Fibroblast of skin of right biceps (primary cell): ENCODE results near the gene BRF1.

ENCODE experiments used
- DNase-seq: peaks from one replicate; pipeline ENCODE4 v3.0.0-alpha.2; 2013

The BRF1 gene

GRCh38 chr14:105287249-105288102 lies 13.3 kb downstream of the BRF1 start:
- no peak for DNase-seq

- no peak for DNase-seq
Observed at GRCh38 chr14:105286759-105287144, 14.0 kb downstream of the BRF1 start.

GRCh38 chr14:105285174-105285573 lies 15.6 kb downstream of the BRF1 start:
- no peak for DNase-seq

- no peak for DNase-seq
Observed at GRCh38 chr14:105283899-105284298, 16.9 kb downstream of the BRF1 start.

- DNase-seq, result no peak
Observed at GRCh38 chr14:105283028-105283427, 17.8 kb downstream of the BRF1 start.

- no peak for DNase-seq
Observed at GRCh38 chr14:105282098-105282725, 18.6 kb downstream of the BRF1 start.

- DNase-seq, result peak; percentile 63
Observed at GRCh38 chr14:105281371-105282097, 19.3 kb downstream of the BRF1 start.

- DNase-seq, result no peak
Observed at GRCh38 chr14:105280525-105280924, 20.3 kb downstream of the BRF1 start.

- DNase-seq, result no peak
Observed at GRCh38 chr14:105279642-105280361, 21.0 kb downstream of the BRF1 start.

- peak; percentile 16 for DNase-seq
Observed at GRCh38 chr14:105277448-105277847, 23.4 kb downstream of the BRF1 start.

- DNase-seq, result peak; percentile 64
Observed at GRCh38 chr14:105275267-105275946, 25.4 kb downstream of the BRF1 start.

- DNase-seq, result no peak
Observed at GRCh38 chr14:105274637-105275036, 26.2 kb downstream of the BRF1 start.

GRCh38 chr14:105273062-105273461 lies 27.7 kb downstream of the BRF1 start:
- no peak for DNase-seq

GRCh38 chr14:105272623-105273022 lies 28.2 kb downstream of the BRF1 start:
- no peak for DNase-seq

GRCh38 chr14:105271224-105271890 lies 29.4 kb downstream of the BRF1 start:
- no peak for DNase-seq

GRCh38 chr14:105269405-105269804 lies 31.4 kb downstream of the BRF1 start:
- no peak for DNase-seq

- DNase-seq, result no peak
Observed at GRCh38 chr14:105268736-105269354, 32.0 kb downstream of the BRF1 start.

- no peak for DNase-seq
Observed at GRCh38 chr14:105267820-105268548, 32.8 kb downstream of the BRF1 start.

GRCh38 chr14:105261781-105262180 lies 39.0 kb downstream of the BRF1 start:
- DNase-seq, result no peak

- no peak for DNase-seq
Observed at GRCh38 chr14:105260959-105261358, 39.8 kb downstream of the BRF1 start.

GRCh38 chr14:105258846-105259245 lies 42.0 kb downstream of the BRF1 start:
- peak; percentile 9 for DNase-seq
